ENCODE results near the gene FILIP1L.
A peak's percentile ranks its signal among the peaks of the same experiment; 100 is the strongest.

GRCh38 chr3:99808163-99808794, 306.0 kb downstream of the FILIP1L start:
- TF ChIP-seq CTCF (conservative IDR thresholded peaks at IDR 0.05) (peak; percentile 88), ZFX (IDR thresholded peaks at IDR 0.05) (no peak)
